ENCODE results near the gene HRH3.

GRCh38 chr20:62179162-62179504 is 40.9 kb downstream of the HRH3 start:
- no peak for TF ChIP-seq CTCF (IDR thresholded peaks at IDR 0.05 in 4 of 5, conservative IDR thresholded peaks at IDR 0.05 in 1 of 5)
- no peak for TF ChIP-seq POLR2A (IDR thresholded peaks at IDR 0.05)

Data from gastrocnemius medialis (tissue), 4 donors.